Hematopoietic multipotent progenitor cell treated with erythropoietin and hydrocortisone succinate and interleukin-3 and kit ligand, for 4 days (in vitro differentiated cells): ENCODE results near the gene ZCCHC10.
"Not testable (repeated sequence)": the region's sequence is repeated elsewhere in the genome, so short reads cannot be mapped to it uniquely, and the experiment has no call there.

Experiments
- DNase-seq: peaks from one replicate; pipeline ENCODE4 v3.0.0-alpha.2; 2015

ZCCHC10 gene

GRCh38 chr5:133041157-133041784 lies 14.9 kb upstream of the ZCCHC10 start:
- DNase-seq: no peak

GRCh38 chr5:133036677-133037076 lies 10.3 kb upstream of the ZCCHC10 start:
- not testable (repeated sequence) for DNase-seq

GRCh38 chr5:133035224-133035623 lies 8.9 kb upstream of the ZCCHC10 start:
- DNase-seq: no peak

GRCh38 chr5:133034064-133034463 lies 7.7 kb upstream of the ZCCHC10 start:
- DNase-seq: no peak

- peak; percentile 76 for DNase-seq
These were observed 6.7 kb upstream of the ZCCHC10 start for GRCh38 chr5:133032852-133033742.

GRCh38 chr5:133030343-133031005 lies 4.1 kb upstream of the ZCCHC10 start:
- no peak for DNase-seq

- DNase-seq: no peak
These were observed 3.1 kb upstream of the ZCCHC10 start for GRCh38 chr5:133029416-133029815.

- DNase-seq: no peak
These were observed 360 bp upstream of the ZCCHC10 start for GRCh38 chr5:133026664-133027153.

GRCh38 chr5:133019471-133019870 lies 6.9 kb downstream of the ZCCHC10 start:
- not testable (repeated sequence) for DNase-seq

GRCh38 chr5:133017964-133018363 lies 8.4 kb downstream of the ZCCHC10 start:
- DNase-seq: no peak

GRCh38 chr5:133015466-133015865 lies 10.9 kb downstream of the ZCCHC10 start:
- DNase-seq: no peak

GRCh38 chr5:133008455-133008854 lies 17.9 kb downstream of the ZCCHC10 start:
- not testable (repeated sequence) for DNase-seq

GRCh38 chr5:133006653-133007052 lies 19.7 kb downstream of the ZCCHC10 start:
- no peak for DNase-seq

- DNase-seq: no peak
These were observed 27.1 kb downstream of the ZCCHC10 start for GRCh38 chr5:132999246-132999645.

- DNase-seq: no peak
These were observed 27.8 kb downstream of the ZCCHC10 start for GRCh38 chr5:132998556-132998955.

- DNase-seq: no peak
These were observed 30.0 kb downstream of the ZCCHC10 start for GRCh38 chr5:132996307-132996706.

GRCh38 chr5:132987531-132988408 lies 38.6 kb downstream of the ZCCHC10 start:
- DNase-seq: no peak

- DNase-seq: not testable (repeated sequence)
These were observed 43.4 kb downstream of the ZCCHC10 start for GRCh38 chr5:132982971-132983370.

- peak; percentile 30 for DNase-seq
These were observed 45.1 kb downstream of the ZCCHC10 start for GRCh38 chr5:132981288-132981687.

GRCh38 chr5:132979976-132980375 lies 46.4 kb downstream of the ZCCHC10 start:
- no peak for DNase-seq

- peak; percentile 14 for DNase-seq
These were observed 46.9 kb downstream of the ZCCHC10 start for GRCh38 chr5:132979367-132979940.

- DNase-seq: no peak
These were observed 49.5 kb downstream of the ZCCHC10 start for GRCh38 chr5:132976852-132977251.
